ENCODE results near the gene PCED1A. TPM values are rescaled to one million over a fixed set of nuclear protein-coding genes. Genes with fewer than 3 reads are reported as not detected.

Gene PCED1A
- total and polyA plus RNA-seq, 2 of the 8 experiments (the other 6 are each of a cell fraction or from before 2014, with no cell fraction given): 13.4 to 18.9 TPM

DNA sequence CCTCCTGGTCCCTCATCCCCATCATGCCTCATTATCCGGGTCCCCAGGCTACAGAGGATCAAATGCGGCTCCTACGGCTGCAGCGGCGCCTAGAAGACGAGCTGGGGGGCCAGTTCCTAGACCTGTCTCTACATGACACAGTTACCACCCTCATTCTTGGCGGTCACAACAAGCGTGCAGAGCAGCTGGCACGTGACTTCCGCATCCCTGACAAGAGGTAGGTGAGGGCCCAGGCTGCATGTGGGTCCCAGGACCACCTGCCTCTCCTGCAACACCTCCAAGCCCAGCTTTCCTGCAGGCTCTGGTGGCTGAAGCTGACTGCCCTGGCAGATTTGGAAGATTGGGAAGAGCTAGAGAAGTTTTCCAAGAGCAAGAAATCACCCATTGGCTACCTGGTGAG lies 24.6 kb upstream of the PCED1A start:
- DNase-seq (ENCODE audit: low read depth in 1 of 2, low spot score in 2 of 2) (no peak), FAIRE-seq (no peak)
- no peak overlapping the region for H2BK20ac ChIP-seq (ENCODE audit: low read length)
- H3K36me3 ChIP-seq (ENCODE audit: control insufficient read depth in 2 of 4, insufficient read depth in 4 of 4, low read length in 3 of 4): no peaks in the 10 kb centered on the region; a peak in 1 of 8 replicates
- H2AFZ ChIP-seq (ENCODE audit: low read length): no peak overlapping the region
- no peak overlapping the region for H2BK12ac ChIP-seq (ENCODE audit: low read depth, low read length)
- H3K23me2 ChIP-seq (ENCODE audit: low read depth, low read length): no peaks in the 10 kb centered on the region
- H3K14ac ChIP-seq (ENCODE audit: insufficient read length): no peak overlapping the region
- ChIA-PET POLR2A (ENCODE audit: partially characterized antibody) (interaction anchor here (0.6 to 1.5 kb wide), 3 partner anchors 13 to 474 kb away, joined by 3 read pairs; no protein-coding TSS in a partner anchor), CTCF (ENCODE audit: partially characterized antibody) (interaction anchor here (0.5 to 4.6 kb wide), 40 partner anchors 10 to 424 kb away, joined by 3 to 23 read pairs (median 4); partner anchors contain the start of genes CPXM1 and GNRH2)
- no peak overlapping the region for H4K5ac ChIP-seq (ENCODE audit: insufficient read length, low read depth, low read length)
- H3K27me3 ChIP-seq (replicated peaks in 1 of 4; ENCODE audit: control insufficient read depth in 3 of 4, extremely low read depth in 1 of 4, insufficient read depth in 3 of 4, low read length in 3 of 4): no peaks in the 10 kb centered on the region
- no peak overlapping the region for H2BK5ac ChIP-seq (ENCODE audit: low read depth, low read length)
- no peak overlapping the region for H2BK120ac ChIP-seq (replicated peaks; ENCODE audit: low read depth, low read length)
- TF ChIP-seq SP1 (IDR thresholded peaks at IDR 0.05; ENCODE audit: low read depth, low read length): no peak
- no peak for TF ChIP-seq TEAD4 (IDR thresholded peaks at IDR 0.05; ENCODE audit: low read depth, low read length)
- no peak for TF ChIP-seq YY1 (IDR thresholded peaks at IDR 0.05; ENCODE audit: low read depth, low read length)
- TF ChIP-seq, protein P1, sequence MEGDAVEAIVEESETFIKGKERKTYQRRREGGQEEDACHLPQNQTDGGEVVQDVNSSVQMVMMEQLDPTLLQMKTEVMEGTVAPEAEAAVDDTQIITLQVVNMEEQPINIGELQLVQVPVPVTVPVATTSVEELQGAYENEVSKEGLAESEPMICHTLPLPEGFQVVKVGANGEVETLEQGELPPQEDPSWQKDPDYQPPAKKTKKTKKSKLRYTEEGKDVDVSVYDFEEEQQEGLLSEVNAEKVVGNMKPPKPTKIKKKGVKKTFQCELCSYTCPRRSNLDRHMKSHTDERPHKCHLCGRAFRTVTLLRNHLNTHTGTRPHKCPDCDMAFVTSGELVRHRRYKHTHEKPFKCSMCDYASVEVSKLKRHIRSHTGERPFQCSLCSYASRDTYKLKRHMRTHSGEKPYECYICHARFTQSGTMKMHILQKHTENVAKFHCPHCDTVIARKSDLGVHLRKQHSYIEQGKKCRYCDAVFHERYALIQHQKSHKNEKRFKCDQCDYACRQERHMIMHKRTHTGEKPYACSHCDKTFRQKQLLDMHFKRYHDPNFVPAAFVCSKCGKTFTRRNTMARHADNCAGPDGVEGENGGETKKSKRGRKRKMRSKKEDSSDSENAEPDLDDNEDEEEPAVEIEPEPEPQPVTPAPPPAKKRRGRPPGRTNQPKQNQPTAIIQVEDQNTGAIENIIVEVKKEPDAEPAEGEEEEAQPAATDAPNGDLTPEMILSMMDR (IDR thresholded peaks at IDR 0.05; ENCODE audit: control extremely low read depth in 1 of 3, insufficient read depth in 1 of 3, low read depth in 1 of 3, low read length in 3 of 3): no peak
- no peak for TF ChIP-seq ASH2L (IDR thresholded peaks at IDR 0.05; ENCODE audit: low read length)
- TF ChIP-seq BRCA1 (IDR thresholded peaks at IDR 0.05; ENCODE audit: low read depth, low read length): no peak
- H3K56ac ChIP-seq (replicated peaks; ENCODE audit: insufficient read length, low read depth, low read length): no peak overlapping the region
- no peak overlapping the region for H3K18ac ChIP-seq (ENCODE audit: extremely low read depth, low read length)
- H3K9ac ChIP-seq (replicated peaks in 1 of 4; ENCODE audit: extremely low read depth in 1 of 4, low read depth in 3 of 4, low read length in 3 of 4): no peak overlapping the region
- no peak overlapping the region for H3K4ac ChIP-seq (replicated peaks; ENCODE audit: insufficient read length, low read depth, low read length)
- no peak overlapping the region for H3K23ac ChIP-seq (ENCODE audit: insufficient read length)
- H3K79me1 ChIP-seq (ENCODE audit: low read depth, low read length): no peaks in the 10 kb centered on the region
- no peak overlapping the region for H3K4me2 ChIP-seq (ENCODE audit: insufficient read depth in 1 of 2, low read depth in 2 of 2, low read length in 2 of 2)
- H2BK15ac ChIP-seq (ENCODE audit: low read length): no peak overlapping the region
- H4K8ac ChIP-seq (ENCODE audit: extremely low read depth, insufficient read depth, low read length): no peak overlapping the region
- 95% methylated on average over 10 of the region's 10 CpGs; no CpG with 5 or more reads in 1 of the 2 experiments for WGBS, 2 experiments (ENCODE audit: extremely low coverage in 1 of 2, insufficient coverage in 1 of 2, insufficient read length in 1 of 2, insufficient replicate concordance in 2 of 2, low coverage in 1 of 2, low lambda C conversion rate in 2 of 2, missing lambda C conversion rate in 1 of 2)
- H4K91ac ChIP-seq (replicated peaks; ENCODE audit: insufficient read length, low read length): no peak overlapping the region
- H3K27ac ChIP-seq (ENCODE audit: low read depth, low read length): no peak overlapping the region
- no peak overlapping the region for H2AK5ac ChIP-seq (ENCODE audit: low read depth, low read length)
- H4K20me1 ChIP-seq (replicated peaks in 1 of 2; ENCODE audit: control insufficient read depth in 1 of 2, insufficient read depth in 2 of 2, low read length in 2 of 2): peaks cover 0 to 3% of the 10 kb centered on the region in 2 experiments
- H3K4me1 ChIP-seq (replicated peaks in 1 of 4; ENCODE audit: control insufficient read depth in 3 of 4, insufficient read depth in 4 of 4, low read length in 3 of 4): no peaks in the 10 kb centered on the region
- H3K9me3 ChIP-seq (ENCODE audit: insufficient read depth in 2 of 2, low read depth in 1 of 2, low read length in 1 of 2): no peaks in the 10 kb centered on the region
- no peak overlapping the region for H3K4me3 ChIP-seq (ENCODE audit: extremely low read depth in 1 of 4, insufficient read depth in 2 of 4, low read depth in 3 of 4, low read length in 4 of 4)
- no peaks in the 10 kb centered on the region for H3K79me2 ChIP-seq (ENCODE audit: control insufficient read depth in 1 of 2, insufficient read depth in 2 of 2, low read length in 2 of 2)

Measured in H1 (cell line).